Measurements from ENCODE around the gene TSC22D4.
A peak's percentile ranks its signal among the peaks of the same experiment; 100 is the strongest.

GRCh38 chr7:100429637-100430492 lies 49.1 kb downstream of the TSC22D4 start, which contains the start of gene MEPCE:
- TF ChIP-seq CTCF (IDR thresholded peaks at IDR 0.05) (peak in 1 of 4 experiments; percentile 10), POLR2A (IDR thresholded peaks at IDR 0.05) (peak; percentile 64 to 77)

Data from uterus (tissue), 2 donors.